Astrocyte (in vitro differentiated cells and primary cell): ENCODE results near the gene PVR. TPM values are rescaled to one million over a fixed set of nuclear protein-coding genes. Genes with fewer than 3 reads are reported as not detected.
A peak's percentile ranks its signal among the peaks of the same experiment; 100 is the strongest.
"Not testable (repeated sequence)": the region's sequence is repeated elsewhere in the genome, so short reads cannot be mapped to it uniquely, and the experiment has no call there.

Experiments
- DNase-seq: peaks from one replicate; pipeline ENCODE4 v3.0.0-alpha.2; 2010; ENCODE audit warnings: low read depth
- FAIRE-seq: peaks from 2 replicates; lab custom pipeline; 2011; peaks lifted over from hg19 to GRCh38; lab: Jason Lieb, UNC
- H2AFZ ChIP-seq: 2 replicates; pipeline ENCODE4 v1.6.0; 2012; ENCODE audit warnings: low read depth, low read length, inconsistent platforms
- H3K27ac ChIP-seq: 2 replicates; pipeline ENCODE4 v1.5.1; 2011; ENCODE audit warnings: low read depth, low read length, inconsistent platforms
- H3K27me3 ChIP-seq: 2 replicates; pipeline ENCODE4 v1.6.0; 2011; ENCODE audit warnings: low read length, inconsistent platforms; ENCODE audit not compliant: insufficient read depth
- H3K36me3 ChIP-seq: 2 replicates; pipeline ENCODE4 v1.5.1; 2011; ENCODE audit warnings: low read length, inconsistent platforms; ENCODE audit not compliant: insufficient read depth
- H3K4me1 ChIP-seq: 2 replicates; pipeline ENCODE4 v1.5.1; 2011; ENCODE audit warnings: low read length, inconsistent platforms; ENCODE audit not compliant: insufficient read depth
- H3K4me2 ChIP-seq: 2 replicates; pipeline ENCODE4 v1.6.0; 2012; ENCODE audit warnings: low read length, inconsistent platforms
- H3K4me3 ChIP-seq: 2 replicates; pipeline ENCODE4 v1.5.1; 2011; ENCODE audit warnings: low read depth, mild to moderate bottlenecking, low read length, inconsistent platforms; ENCODE audit not compliant: insufficient read depth
- H3K79me2 ChIP-seq: 2 replicates; pipeline ENCODE4 v1.6.0; 2012; ENCODE audit warnings: mild to moderate bottlenecking, low read length, inconsistent platforms; ENCODE audit not compliant: insufficient read depth
- H3K9ac ChIP-seq: 2 replicates; pipeline ENCODE4 v1.6.0; 2012; ENCODE audit warnings: mild to moderate bottlenecking, low read length, inconsistent platforms
- H3K9me3 ChIP-seq: 2 replicates; pipeline ENCODE4 v1.5.1; 2012; ENCODE audit warnings: low read depth, mild to moderate bottlenecking, low read length, inconsistent platforms; ENCODE audit not compliant: insufficient read depth
- H4K20me1 ChIP-seq: 2 replicates; pipeline ENCODE4 v1.6.0; 2012; ENCODE audit warnings: low read length, inconsistent platforms; ENCODE audit not compliant: insufficient read depth
- H3K27ac Mint-ChIP-seq: one replicate; pipeline ENCODE4 v1.8.0; 2021; ENCODE audit warnings: mild to moderate bottlenecking, mixed read lengths; ENCODE audit not compliant: unreplicated experiment
- H3K27me3 Mint-ChIP-seq: one replicate; pipeline ENCODE4 v1.8.0; 2021; ENCODE audit warnings: low read depth, mixed read lengths; ENCODE audit not compliant: unreplicated experiment
- H3K36me3 Mint-ChIP-seq: one replicate; pipeline ENCODE4 v1.8.0; 2021; ENCODE audit warnings: low read depth, mixed read lengths; ENCODE audit not compliant: unreplicated experiment
- H3K4me1 Mint-ChIP-seq: one replicate; pipeline ENCODE4 v1.8.0; 2021; ENCODE audit warnings: low read depth, mixed read lengths; ENCODE audit not compliant: unreplicated experiment
- H3K4me3 Mint-ChIP-seq: one replicate; pipeline ENCODE4 v1.8.0; 2021; ENCODE audit warnings: mild to moderate bottlenecking, moderate library complexity, mixed read lengths; ENCODE audit not compliant: unreplicated experiment
- H3K9me3 Mint-ChIP-seq: one replicate; pipeline ENCODE4 v1.8.0; 2021; ENCODE audit warnings: mild to moderate bottlenecking, mixed read lengths; ENCODE audit not compliant: unreplicated experiment
- CTCF ChIP-seq: IDR thresholded peaks from 2 replicates; pipeline ENCODE4 v1.5.1; 2011; ENCODE audit warnings: low read depth, mild to moderate bottlenecking, inconsistent platforms, low read length, moderate library complexity; ENCODE audit not compliant: insufficient read depth
- EZH2 ChIP-seq: IDR thresholded peaks from 2 replicates; pipeline ENCODE4 v1.6.1; 2012; ENCODE audit warnings: mild to moderate bottlenecking, low read length, inconsistent platforms; ENCODE audit not compliant: insufficient read depth
- total RNA-seq: library from RNA; stranded (reverse); gene quantifications from 2 replicates; pipeline ENCODE4 v1.2.1, GENCODE V29; 2021

PVR gene
- total RNA-seq, 1 donor from 2014 or later: 81.6 TPM

- Mint-ChIP-seq H3K27ac (peak overlapping the region; percentile 78), H3K4me1 (peaks cover 18% of the 10 kb centered on the region), H3K27me3 (peaks cover 14% of the 10 kb centered on the region), H3K36me3 (peaks cover 20% of the 10 kb centered on the region), H3K9me3 (peaks cover 7% of the 10 kb centered on the region), H3K4me3 (no peak overlapping the region)
- H3K4me2 ChIP-seq: peak overlapping the region; percentile 39
- TF ChIP-seq EZH2: no peak
- no peaks in the 10 kb centered on the region for H3K9me3 ChIP-seq
- peak overlapping the region; percentile 76 for H3K27ac ChIP-seq
- H3K27me3 ChIP-seq: no peaks in the 10 kb centered on the region
- H3K36me3 ChIP-seq: no peaks in the 10 kb centered on the region
- peak overlapping the region; percentile 30 for H3K9ac ChIP-seq
- no peaks in the 10 kb centered on the region for H4K20me1 ChIP-seq
- no peaks in the 10 kb centered on the region for H3K79me2 ChIP-seq
- no peak overlapping the region for H2AFZ ChIP-seq
- peak; percentile 98 for DNase-seq
- H3K4me3 ChIP-seq: no peak overlapping the region
- peak; percentile 100 for FAIRE-seq
- peaks cover 13% of the 10 kb centered on the region for H3K4me1 ChIP-seq
Observed at GRCh38 chr19:44626048-44626624, 17.6 kb upstream of the PVR start.

GRCh38 chr19:44627631-44628030 is 16.1 kb upstream of the PVR start:
- Mint-ChIP-seq H3K4me3 (no peak overlapping the region), H3K27ac (no peak overlapping the region), H3K4me1 (peaks cover 18% of the 10 kb centered on the region), H3K9me3 (peaks cover 6% of the 10 kb centered on the region), H3K36me3 (peaks cover 20% of the 10 kb centered on the region), H3K27me3 (peaks cover 13% of the 10 kb centered on the region)
- H2AFZ ChIP-seq: no peak overlapping the region
- H3K9me3 ChIP-seq: no peaks in the 10 kb centered on the region
- H4K20me1 ChIP-seq: no peaks in the 10 kb centered on the region
- no peak overlapping the region for H3K9ac ChIP-seq
- FAIRE-seq (no peak), DNase-seq (no peak)
- no peaks in the 10 kb centered on the region for H3K36me3 ChIP-seq
- no peak overlapping the region for H3K27ac ChIP-seq
- TF ChIP-seq EZH2: no peak
- TF ChIP-seq CTCF: no peak
- H3K4me2 ChIP-seq: no peak overlapping the region
- H3K79me2 ChIP-seq: no peaks in the 10 kb centered on the region
- H3K27me3 ChIP-seq: no peaks in the 10 kb centered on the region
- H3K4me3 ChIP-seq: no peak overlapping the region
- H3K4me1 ChIP-seq: peaks cover 13% of the 10 kb centered on the region

- H3K27me3 ChIP-seq: no peaks in the 10 kb centered on the region
- no peak overlapping the region for H3K4me3 ChIP-seq
- H3K27ac ChIP-seq: no peak overlapping the region
- H3K36me3 ChIP-seq: no peaks in the 10 kb centered on the region
- Mint-ChIP-seq H3K27ac (no peak overlapping the region), H3K4me3 (no peak overlapping the region), H3K9me3 (peaks cover 2% of the 10 kb centered on the region), H3K4me1 (peaks cover 16% of the 10 kb centered on the region), H3K27me3 (peaks cover 11% of the 10 kb centered on the region), H3K36me3 (peaks cover 18% of the 10 kb centered on the region)
- no peaks in the 10 kb centered on the region for H3K79me2 ChIP-seq
- no peak overlapping the region for H3K4me2 ChIP-seq
- DNase-seq (no peak), FAIRE-seq (no peak)
- TF ChIP-seq CTCF: no peak
- no peak for TF ChIP-seq EZH2
- H2AFZ ChIP-seq: no peak overlapping the region
- H3K4me1 ChIP-seq: peaks cover 13% of the 10 kb centered on the region
- H4K20me1 ChIP-seq: no peaks in the 10 kb centered on the region
- H3K9me3 ChIP-seq: no peaks in the 10 kb centered on the region
- H3K9ac ChIP-seq: no peak overlapping the region
Observed at GRCh38 chr19:44628793-44629192, 14.9 kb upstream of the PVR start.

- H3K27me3 Mint-ChIP-seq: peaks cover 13% of the 10 kb centered on the region
- not testable (repeated sequence) for H3K4me3 ChIP-seq, H3K4me3 Mint-ChIP-seq, H3K36me3 ChIP-seq, FAIRE-seq, H3K79me2 ChIP-seq, H3K9me3 ChIP-seq, H3K27ac Mint-ChIP-seq, H3K9ac ChIP-seq, H3K9me3 Mint-ChIP-seq, H3K4me2 ChIP-seq, H2AFZ ChIP-seq, H3K27me3 ChIP-seq, H4K20me1 ChIP-seq, H3K27ac ChIP-seq
- peaks cover 13% of the 10 kb centered on the region for H3K4me1 ChIP-seq
- peaks cover 14% of the 10 kb centered on the region for H3K4me1 Mint-ChIP-seq
- H3K36me3 Mint-ChIP-seq: peaks cover 14% of the 10 kb centered on the region
- peak; percentile 35 for DNase-seq
Observed at GRCh38 chr19:44631611-44632010, 12.1 kb upstream of the PVR start.

- H3K79me2 ChIP-seq, H3K4me3 Mint-ChIP-seq, H3K27me3 ChIP-seq, FAIRE-seq, H3K9ac ChIP-seq, H3K36me3 Mint-ChIP-seq, H3K9me3 ChIP-seq, DNase-seq, H3K36me3 ChIP-seq, H4K20me1 ChIP-seq, H3K27ac ChIP-seq, H3K27ac Mint-ChIP-seq, H3K27me3 Mint-ChIP-seq, H3K4me3 ChIP-seq, H2AFZ ChIP-seq, H3K9me3 Mint-ChIP-seq: not testable (repeated sequence)
- H3K4me1 Mint-ChIP-seq: peaks cover 11% of the 10 kb centered on the region
- Histone ChIP-seq H3K4me2 (peak overlapping the region; percentile 56), H3K4me1 (peaks cover 13% of the 10 kb centered on the region)
Observed at GRCh38 chr19:44634058-44634457, 9.7 kb upstream of the PVR start.
